ENCODE measurements around the gene CPED1.

Gene CPED1

GRCh38 chr7:120994512-120995410, 6.2 kb downstream of the CPED1 start:
- Histone ChIP-seq H3K9me3 (no peaks in the 10 kb centered on the region), H3K36me3 (replicated peaks) (no peaks in the 10 kb centered on the region), H3K4me1 (no peaks in the 10 kb centered on the region), H3K4me3 (no peak overlapping the region), H3K27me3 (ENCODE audit: low read depth) (peaks cover 82% of the 10 kb centered on the region)
- DNase-seq (ENCODE audit: low spot score in 2 of 2): no peak
- in situ Hi-C loops (cut with MboI; ENCODE audit: low sequenced_read_pairs): loop anchor here (25.0 kb wide), 1 partner anchor 93 kb away; no protein-coding TSS in a partner anchor

- in situ Hi-C loops (cut with MboI; ENCODE audit: low sequenced_read_pairs): loop anchor here (25.0 kb wide), 1 partner anchor 92 kb away; no protein-coding TSS in a partner anchor
- Histone ChIP-seq H3K9me3 (no peaks in the 10 kb centered on the region), H3K4me3 (no peak overlapping the region), H3K36me3 (replicated peaks) (no peaks in the 10 kb centered on the region), H3K4me1 (no peaks in the 10 kb centered on the region), H3K27me3 (ENCODE audit: low read depth) (peaks cover 73% of the 10 kb centered on the region)
- no peak for DNase-seq (ENCODE audit: low spot score in 2 of 2)
These were observed 7.1 kb downstream of the CPED1 start for GRCh38 chr7:120995654-120996053.

GRCh38 chr7:120996333-120996987, 7.9 kb downstream of the CPED1 start:
- in situ Hi-C loops (cut with MboI; ENCODE audit: low sequenced_read_pairs): loop anchor here (25.0 kb wide), 1 partner anchor 91 kb away; no protein-coding TSS in a partner anchor
- Histone ChIP-seq H3K27me3 (ENCODE audit: low read depth) (peaks cover 65% of the 10 kb centered on the region), H3K4me1 (no peaks in the 10 kb centered on the region), H3K4me3 (no peak overlapping the region), H3K9me3 (no peaks in the 10 kb centered on the region), H3K36me3 (replicated peaks) (no peaks in the 10 kb centered on the region)
- DNase-seq (ENCODE audit: low spot score in 2 of 2): no peak

- Histone ChIP-seq H3K36me3 (replicated peaks) (no peaks in the 10 kb centered on the region), H3K4me1 (no peaks in the 10 kb centered on the region), H3K9me3 (no peaks in the 10 kb centered on the region), H3K27me3 (ENCODE audit: low read depth) (peaks cover 64% of the 10 kb centered on the region), H3K4me3 (no peak overlapping the region)
- DNase-seq (ENCODE audit: low spot score in 2 of 2): no peak
- in situ Hi-C loops (cut with MboI; ENCODE audit: low sequenced_read_pairs): loop anchor here (25.0 kb wide), 1 partner anchor 90 kb away; no protein-coding TSS in a partner anchor
These were observed 8.5 kb downstream of the CPED1 start for GRCh38 chr7:120996988-120997345.

GRCh38 chr7:120997882-120998474, 9.5 kb downstream of the CPED1 start:
- Histone ChIP-seq H3K27me3 (ENCODE audit: low read depth) (peaks cover 64% of the 10 kb centered on the region), H3K9me3 (no peaks in the 10 kb centered on the region), H3K36me3 (replicated peaks) (no peaks in the 10 kb centered on the region), H3K4me1 (no peaks in the 10 kb centered on the region), H3K4me3 (no peak overlapping the region)
- DNase-seq (ENCODE audit: low spot score in 2 of 2): no peak
- in situ Hi-C loops (cut with MboI; ENCODE audit: low sequenced_read_pairs): loop anchor here (25.0 kb wide), 1 partner anchor 89 kb away; no protein-coding TSS in a partner anchor

GRCh38 chr7:120998520-120998919, 10.0 kb downstream of the CPED1 start:
- H3K4me1 ChIP-seq: no peaks in the 10 kb centered on the region
- no peak for DNase-seq (ENCODE audit: low spot score in 2 of 2)
- H3K27me3 ChIP-seq (ENCODE audit: low read depth): peaks cover 66% of the 10 kb centered on the region
- no peaks in the 10 kb centered on the region for H3K36me3 ChIP-seq (replicated peaks)
- no peaks in the 10 kb centered on the region for H3K9me3 ChIP-seq
- in situ Hi-C loops (cut with MboI; ENCODE audit: low sequenced_read_pairs): loop anchor here (25.0 kb wide), 1 partner anchor 89 kb away; no protein-coding TSS in a partner anchor
- no peak overlapping the region for H3K4me3 ChIP-seq

GRCh38 chr7:120998996-120999565, 10.6 kb downstream of the CPED1 start:
- in situ Hi-C loops (cut with MboI; ENCODE audit: low sequenced_read_pairs): loop anchor here (25.0 kb wide), 1 partner anchor 88 kb away; no protein-coding TSS in a partner anchor
- peaks cover 62% of the 10 kb centered on the region for H3K27me3 ChIP-seq (ENCODE audit: low read depth)
- H3K9me3 ChIP-seq: no peaks in the 10 kb centered on the region
- no peak overlapping the region for H3K4me3 ChIP-seq
- no peaks in the 10 kb centered on the region for H3K36me3 ChIP-seq (replicated peaks)
- H3K4me1 ChIP-seq: no peaks in the 10 kb centered on the region
- DNase-seq (ENCODE audit: low spot score in 2 of 2): no peak

- no peak for DNase-seq (ENCODE audit: low spot score in 2 of 2)
- H3K4me3 ChIP-seq: no peak overlapping the region
- H3K4me1 ChIP-seq: no peaks in the 10 kb centered on the region
- no peaks in the 10 kb centered on the region for H3K9me3 ChIP-seq
- peaks cover 51% of the 10 kb centered on the region for H3K27me3 ChIP-seq (ENCODE audit: low read depth)
- in situ Hi-C loops (cut with MboI; ENCODE audit: low sequenced_read_pairs): no loop called here
- H3K36me3 ChIP-seq (replicated peaks): no peaks in the 10 kb centered on the region
These were observed 11.8 kb downstream of the CPED1 start for GRCh38 chr7:121000081-121000983.

- H3K9me3 ChIP-seq: no peaks in the 10 kb centered on the region
- in situ Hi-C loops (cut with MboI; ENCODE audit: low sequenced_read_pairs): no loop called here
- no peak for DNase-seq (ENCODE audit: low spot score in 2 of 2)
- peaks cover 56% of the 10 kb centered on the region for H3K27me3 ChIP-seq (ENCODE audit: low read depth)
- H3K4me3 ChIP-seq: no peak overlapping the region
- no peaks in the 10 kb centered on the region for H3K36me3 ChIP-seq (replicated peaks)
- H3K4me1 ChIP-seq: no peaks in the 10 kb centered on the region
These were observed 12.9 kb downstream of the CPED1 start for GRCh38 chr7:121001234-121001906.

- DNase-seq (ENCODE audit: low spot score in 2 of 2): no peak
- no peaks in the 10 kb centered on the region for H3K9me3 ChIP-seq
These were observed 13.7 kb downstream of the CPED1 start for GRCh38 chr7:121002048-121002756.

GRCh38 chr7:121002757-121003200, 14.3 kb downstream of the CPED1 start:
- Histone ChIP-seq H3K27me3 (ENCODE audit: low read depth) (peaks cover 55% of the 10 kb centered on the region), H3K4me3 (no peak overlapping the region), H3K9me3 (no peaks in the 10 kb centered on the region), H3K36me3 (replicated peaks) (no peaks in the 10 kb centered on the region), H3K4me1 (no peaks in the 10 kb centered on the region)
- no peak for DNase-seq (ENCODE audit: low spot score in 2 of 2)
- in situ Hi-C loops (cut with MboI; ENCODE audit: low sequenced_read_pairs): no loop called here

More at GRCh38 chr7:121002048-121002756, 13.7 kb downstream of the CPED1 start:
- no peaks in the 10 kb centered on the region for H3K4me1 ChIP-seq
- in situ Hi-C loops (cut with MboI; ENCODE audit: low sequenced_read_pairs): no loop called here
- H3K27me3 ChIP-seq (ENCODE audit: low read depth): peaks cover 53% of the 10 kb centered on the region
- H3K4me3 ChIP-seq: no peak overlapping the region
- H3K36me3 ChIP-seq (replicated peaks): no peaks in the 10 kb centered on the region
